Panc1 (cell line): ENCODE measurements around the gene ABCB8.

ENCODE experiments used
- POLR2AphosphoS5 ChIP-seq: IDR thresholded peaks from 2 replicates; pipeline ENCODE4 v1.6.1; 2012; ENCODE audit warnings: mild to moderate bottlenecking, low read depth, low read length, moderate library complexity
- TCF7L2 ChIP-seq: IDR thresholded peaks from 2 replicates; pipeline ENCODE4 v1.6.1; 2011; ENCODE audit warnings: mild to moderate bottlenecking, low read depth, low read length, inconsistent platforms
- TF ChIP-seq, protein P1 (sequence below): fragments of 450-650 bp; IDR thresholded peaks from 2 replicates; pipeline ENCODE4 v1.5.1; 2017; ENCODE audit warnings: mild to moderate bottlenecking
- TF ChIP-seq, protein P2 (sequence below), 2 experiments: IDR thresholded peaks; 2 replicates each; pipeline ENCODE4 v1.6.1; 2011 to 2012; ENCODE audit warnings: low read depth in 2 of 2, control low read depth in 1 of 2, low read length in 1 of 2, mild to moderate bottlenecking in 1 of 2, moderate library complexity in 1 of 2; ENCODE audit not compliant: insufficient read depth in 1 of 2

DNA sequence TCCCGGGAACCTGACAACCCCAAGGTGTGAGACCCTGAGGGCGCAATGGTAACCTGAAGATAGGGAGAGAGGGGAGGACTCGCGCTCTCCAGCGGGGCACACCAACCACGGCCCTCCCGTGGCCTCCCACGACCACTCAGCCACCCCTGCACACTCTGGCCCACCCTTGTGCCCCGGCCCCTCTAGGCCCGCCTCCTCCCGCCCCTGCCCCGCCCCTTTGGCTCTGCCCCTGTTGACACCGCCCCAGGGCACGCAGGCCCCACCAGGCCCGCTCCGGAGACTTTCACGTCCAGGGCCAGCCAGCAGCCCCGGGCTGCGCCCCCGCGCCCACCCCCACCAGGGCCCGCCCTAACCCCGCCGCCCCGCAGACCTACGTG, 14.9 kb upstream of the ABCB8 start:
- TF ChIP-seq, protein P1, sequence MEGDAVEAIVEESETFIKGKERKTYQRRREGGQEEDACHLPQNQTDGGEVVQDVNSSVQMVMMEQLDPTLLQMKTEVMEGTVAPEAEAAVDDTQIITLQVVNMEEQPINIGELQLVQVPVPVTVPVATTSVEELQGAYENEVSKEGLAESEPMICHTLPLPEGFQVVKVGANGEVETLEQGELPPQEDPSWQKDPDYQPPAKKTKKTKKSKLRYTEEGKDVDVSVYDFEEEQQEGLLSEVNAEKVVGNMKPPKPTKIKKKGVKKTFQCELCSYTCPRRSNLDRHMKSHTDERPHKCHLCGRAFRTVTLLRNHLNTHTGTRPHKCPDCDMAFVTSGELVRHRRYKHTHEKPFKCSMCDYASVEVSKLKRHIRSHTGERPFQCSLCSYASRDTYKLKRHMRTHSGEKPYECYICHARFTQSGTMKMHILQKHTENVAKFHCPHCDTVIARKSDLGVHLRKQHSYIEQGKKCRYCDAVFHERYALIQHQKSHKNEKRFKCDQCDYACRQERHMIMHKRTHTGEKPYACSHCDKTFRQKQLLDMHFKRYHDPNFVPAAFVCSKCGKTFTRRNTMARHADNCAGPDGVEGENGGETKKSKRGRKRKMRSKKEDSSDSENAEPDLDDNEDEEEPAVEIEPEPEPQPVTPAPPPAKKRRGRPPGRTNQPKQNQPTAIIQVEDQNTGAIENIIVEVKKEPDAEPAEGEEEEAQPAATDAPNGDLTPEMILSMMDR, result no peak
- TF ChIP-seq POLR2AphosphoS5 (no peak), TCF7L2 (no peak)
- TF ChIP-seq, protein P2, sequence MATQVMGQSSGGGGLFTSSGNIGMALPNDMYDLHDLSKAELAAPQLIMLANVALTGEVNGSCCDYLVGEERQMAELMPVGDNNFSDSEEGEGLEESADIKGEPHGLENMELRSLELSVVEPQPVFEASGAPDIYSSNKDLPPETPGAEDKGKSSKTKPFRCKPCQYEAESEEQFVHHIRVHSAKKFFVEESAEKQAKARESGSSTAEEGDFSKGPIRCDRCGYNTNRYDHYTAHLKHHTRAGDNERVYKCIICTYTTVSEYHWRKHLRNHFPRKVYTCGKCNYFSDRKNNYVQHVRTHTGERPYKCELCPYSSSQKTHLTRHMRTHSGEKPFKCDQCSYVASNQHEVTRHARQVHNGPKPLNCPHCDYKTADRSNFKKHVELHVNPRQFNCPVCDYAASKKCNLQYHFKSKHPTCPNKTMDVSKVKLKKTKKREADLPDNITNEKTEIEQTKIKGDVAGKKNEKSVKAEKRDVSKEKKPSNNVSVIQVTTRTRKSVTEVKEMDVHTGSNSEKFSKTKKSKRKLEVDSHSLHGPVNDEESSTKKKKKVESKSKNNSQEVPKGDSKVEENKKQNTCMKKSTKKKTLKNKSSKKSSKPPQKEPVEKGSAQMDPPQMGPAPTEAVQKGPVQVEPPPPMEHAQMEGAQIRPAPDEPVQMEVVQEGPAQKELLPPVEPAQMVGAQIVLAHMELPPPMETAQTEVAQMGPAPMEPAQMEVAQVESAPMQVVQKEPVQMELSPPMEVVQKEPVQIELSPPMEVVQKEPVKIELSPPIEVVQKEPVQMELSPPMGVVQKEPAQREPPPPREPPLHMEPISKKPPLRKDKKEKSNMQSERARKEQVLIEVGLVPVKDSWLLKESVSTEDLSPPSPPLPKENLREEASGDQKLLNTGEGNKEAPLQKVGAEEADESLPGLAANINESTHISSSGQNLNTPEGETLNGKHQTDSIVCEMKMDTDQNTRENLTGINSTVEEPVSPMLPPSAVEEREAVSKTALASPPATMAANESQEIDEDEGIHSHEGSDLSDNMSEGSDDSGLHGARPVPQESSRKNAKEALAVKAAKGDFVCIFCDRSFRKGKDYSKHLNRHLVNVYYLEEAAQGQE (IDR thresholded peaks at IDR 0.05; ENCODE audit: insufficient read depth in 1 of 2, low read depth in 2 of 2, low read length in 1 of 2), result no peak
